OCI-M2 (cell line): Measurements from ENCODE around the gene OBSCN.
"Not testable (repeated sequence)": the region's sequence is repeated elsewhere in the genome, so short reads cannot be mapped to it uniquely, and the experiment has no call there.

Source experiments
- DNase-seq: peaks from one replicate; lab custom pipeline; 2025; ENCODE audit not compliant: unreplicated experiment; lab: John Stamatoyannopoulos, UW

The OBSCN gene

GRCh38 chr1:228185641-228185965 is 22.2 kb upstream of the OBSCN start:
- DNase-seq: no peak

GRCh38 chr1:228188249-228188648 is 19.6 kb upstream of the OBSCN start:
- DNase-seq: not testable (repeated sequence)

- DNase-seq: no peak
Observed at GRCh38 chr1:228190182-228190581, 17.7 kb upstream of the OBSCN start.

- no peak for DNase-seq
Observed at GRCh38 chr1:228190778-228191177, 17.1 kb upstream of the OBSCN start.

GRCh38 chr1:228194436-228194835 is 13.4 kb upstream of the OBSCN start:
- DNase-seq: no peak

- DNase-seq: no peak
Observed at GRCh38 chr1:228194921-228195812, 12.7 kb upstream of the OBSCN start.

GRCh38 chr1:228197555-228198147 is 10.2 kb upstream of the OBSCN start:
- no peak for DNase-seq

GRCh38 chr1:228198977-228199590 is 8.8 kb upstream of the OBSCN start:
- DNase-seq: no peak

- DNase-seq: no peak
Observed at GRCh38 chr1:228204958-228205357, 2.9 kb upstream of the OBSCN start.

GRCh38 chr1:228205526-228206436 is 2.1 kb upstream of the OBSCN start:
- no peak for DNase-seq

GRCh38 chr1:228206582-228207351 is 1.1 kb upstream of the OBSCN start:
- no peak for DNase-seq

GRCh38 chr1:228207381-228207810 is 448 bp upstream of the OBSCN start:
- DNase-seq: no peak

- no peak for DNase-seq
Observed at GRCh38 chr1:228208831-228209551, 1.1 kb downstream of the OBSCN start.

GRCh38 chr1:228209657-228210056 is 1.8 kb downstream of the OBSCN start:
- DNase-seq: no peak

- no peak for DNase-seq
Observed at GRCh38 chr1:228210076-228210651, 2.3 kb downstream of the OBSCN start.

GRCh38 chr1:228210712-228211530 is 3.1 kb downstream of the OBSCN start:
- DNase-seq: no peak

GRCh38 chr1:228211531-228212414 is 3.9 kb downstream of the OBSCN start:
- DNase-seq: no peak
